ENCODE data around the gene TAS2R31.

Gene TAS2R31

GRCh38 chr12:10998204-10998603 is 33.0 kb downstream of the TAS2R31 start, which contains the start of gene TAS2R20:
TAS2R20 (minus strand) TSS chr12:10998304; CDS start chr12:10997875, 429 bp downstream.
- DNase-seq, result no peak

DNA sequence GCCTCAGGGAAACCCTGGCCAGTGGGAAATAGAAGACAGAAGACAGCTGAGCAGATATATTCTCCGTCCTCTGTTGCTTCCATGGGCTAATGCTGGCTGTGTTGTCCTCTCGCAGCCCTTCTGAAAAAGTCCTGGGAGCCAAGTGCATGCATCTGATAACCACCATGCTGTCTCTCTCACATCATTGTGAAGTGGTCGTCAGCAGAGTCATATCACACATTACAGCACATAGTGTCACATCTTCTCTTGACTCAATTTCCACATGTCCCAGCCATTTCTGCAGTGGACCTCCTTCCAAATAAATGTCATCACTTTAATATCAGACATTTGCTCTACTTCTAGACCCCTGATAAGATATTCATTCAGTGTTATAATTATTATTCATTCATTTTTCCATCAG is 36.9 kb downstream of the TAS2R31 start:
- DNase-seq, result no peak

DNA sequence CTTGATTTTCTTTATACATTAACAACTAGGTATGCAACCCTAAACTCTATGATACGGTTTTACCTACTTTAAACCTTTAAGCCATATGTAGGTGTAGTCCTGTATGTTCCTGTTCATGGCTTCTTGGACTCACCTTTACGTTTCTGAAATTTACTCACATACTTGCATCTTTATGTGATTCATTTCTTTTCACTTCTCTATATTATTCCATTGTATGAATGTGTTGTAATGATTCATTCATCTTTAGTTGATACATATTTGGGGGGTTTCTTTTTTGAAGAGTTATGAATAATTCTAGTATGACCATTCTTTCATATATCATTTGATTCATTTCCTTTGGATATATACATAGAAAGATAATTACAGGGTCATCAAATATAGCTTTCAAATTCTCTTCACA is 42.1 kb downstream of the TAS2R31 start:
- DNase-seq, result no peak

GRCh38 chr12:10986812-10987211 is 44.4 kb downstream of the TAS2R31 start, which contains the start of gene TAS2R50:
TAS2R50 (minus strand) TSS chr12:10986912; CDS start chr12:10986860, 52 bp downstream.
- no peak for DNase-seq

- DNase-seq, result no peak
These were observed 49.0 kb downstream of the TAS2R31 start for GRCh38 chr12:10982244-10982643.
